K562 (cell line): Measurements from ENCODE around the gene LYPLA2.

ENCODE experiments used
- CTCF ChIP-seq, 3 experiments: IDR thresholded peaks in 2 of 3; conservative IDR thresholded peaks in 1 of 3; 2 replicates each; pipeline ENCODE4 v1.5.1; 2011 to 2012; ENCODE audit warnings: low read length in 3 of 3, mild to moderate bottlenecking in 3 of 3, control low read depth in 2 of 3, improper control_type of control experiment in 1 of 3, inconsistent platforms in 1 of 3, low read depth in 1 of 3, mixed read lengths in 1 of 3, moderate library complexity in 1 of 3; ENCODE audit not compliant: insufficient read depth in 2 of 3
- DNMT1 ChIP-seq: fragments of 450-650 bp; IDR thresholded peaks from 2 replicates; pipeline ENCODE4 v1.6.1; 2016; ENCODE audit warnings: antibody characterized with exemption, mild to moderate bottlenecking
- ESRRA ChIP-seq: fragments of 450-650 bp; IDR thresholded peaks from 2 replicates; pipeline ENCODE4 v1.6.1; 2014; ENCODE audit warnings: low read depth, mild to moderate bottlenecking, moderate library complexity, borderline replicate concordance
- MEF2D ChIP-seq: conservative IDR thresholded peaks from 2 replicates; pipeline ENCODE4 v1.6.1; 2016; ENCODE audit warnings: low read depth, missing genetic modification characterization, missing compliant biosample characterization
- PKNOX1 ChIP-seq: fragments of 450-650 bp; IDR thresholded peaks from 2 replicates; pipeline ENCODE4 v1.6.1; 2016
- POU5F1 ChIP-seq: fragments of 150-350 bp; IDR thresholded peaks from 2 replicates; pipeline ENCODE4 v1.6.1; 2014; ENCODE audit warnings: borderline replicate concordance, low read length, low read depth, mild to moderate bottlenecking; ENCODE audit not compliant: partially characterized antibody
- SETDB1 ChIP-seq: IDR thresholded peaks from one replicate; pipeline ENCODE4 v1.6.1; 2012; ENCODE audit warnings: low read length, control low read depth, inconsistent platforms
- ZNF395 ChIP-seq: fragments of 200-800 bp; sonication (Bioruptor generic); IDR thresholded peaks from 2 replicates; pipeline ENCODE4 v1.6.1; 2017; ENCODE audit warnings: missing genetic modification characterization, missing compliant biosample characterization
- ZNF699 ChIP-seq: fragments of 250-450 bp; sonication (Bioruptor Pico); IDR thresholded peaks from 2 replicates; pipeline ENCODE4 v1.8.0; 2021; ENCODE audit warnings: mild to moderate bottlenecking, moderate library complexity; ENCODE audit not compliant: insufficient replicate concordance
- ZNF785 ChIP-seq: fragments of 250-450 bp; sonication (Bioruptor Pico); IDR thresholded peaks from 2 replicates; pipeline ENCODE4 v1.4.0; 2020; ENCODE audit warnings: mild to moderate bottlenecking

- TF ChIP-seq PKNOX1 (no peak), CTCF (IDR thresholded peaks at IDR 0.05 in 2 of 3, conservative IDR thresholded peaks at IDR 0.05 in 1 of 3; ENCODE audit: insufficient read depth in 2 of 3, low read depth in 1 of 3, low read length in 3 of 3) (no peak), SETDB1 (no peak), ZNF785 (CRISPR knock-in tag) (no peak), ESRRA (no peak), MEF2D (tag) (no peak), POU5F1 (no peak), DNMT1 (no peak), ZNF699 (no peak), ZNF395 (CRISPR knock-in tag) (no peak)
These were observed 6.1 kb upstream of the LYPLA2 start for GRCh38 chr1:23784846-23785245.
